Stimulated activated CD4-positive, alpha-beta T cell treated with anti-CD3 and anti-CD28 coated beads, TNF-alpha, amount 100 ng/mL, for 1 hour (primary cell): Measurements from ENCODE around the gene PSAT1.

Experiments used
- DNase-seq, 3 donors: peaks; one replicate each; pipeline ENCODE4 v3.0.0-alpha.2; 2020; ENCODE audit warnings: low read depth in 3 of 3, low spot score in 1 of 3

PSAT1 gene

DNA sequence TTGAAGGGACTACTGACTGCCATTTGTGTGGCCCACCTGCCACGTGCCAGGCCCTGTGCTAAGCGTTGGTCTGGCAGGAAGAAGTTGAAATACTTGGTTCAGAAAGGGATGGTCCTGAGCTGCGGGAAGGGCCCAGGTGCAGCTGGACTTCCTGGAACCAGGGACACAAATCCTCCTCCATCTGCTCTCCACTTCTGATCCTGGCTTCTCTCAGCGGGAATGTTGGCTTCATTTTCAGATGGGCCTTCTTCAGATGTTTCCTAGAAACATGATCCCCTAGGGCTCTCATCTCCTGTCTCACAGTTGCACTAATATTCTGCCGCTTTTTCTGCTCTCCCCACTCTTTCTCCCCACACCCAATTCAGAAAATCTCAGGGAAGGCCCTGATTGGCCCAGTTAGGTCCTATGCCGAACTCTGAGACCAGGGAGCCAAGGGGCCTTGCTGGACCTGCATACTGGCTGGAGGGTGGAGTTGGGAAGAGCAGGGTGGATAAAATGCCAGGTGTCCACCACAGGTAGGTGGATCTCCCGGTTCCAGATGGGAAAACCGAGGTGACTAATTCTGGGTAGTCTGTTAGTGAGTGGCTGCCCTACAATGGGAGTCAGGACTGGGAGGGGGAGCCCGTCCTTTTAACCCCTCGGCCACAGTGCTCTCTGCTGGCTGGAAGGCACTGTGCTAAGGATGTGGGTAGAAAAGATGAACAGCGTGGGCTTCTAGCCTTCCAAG is 19.4 kb downstream of the PSAT1 start:
- DNase-seq = no peak

DNA sequence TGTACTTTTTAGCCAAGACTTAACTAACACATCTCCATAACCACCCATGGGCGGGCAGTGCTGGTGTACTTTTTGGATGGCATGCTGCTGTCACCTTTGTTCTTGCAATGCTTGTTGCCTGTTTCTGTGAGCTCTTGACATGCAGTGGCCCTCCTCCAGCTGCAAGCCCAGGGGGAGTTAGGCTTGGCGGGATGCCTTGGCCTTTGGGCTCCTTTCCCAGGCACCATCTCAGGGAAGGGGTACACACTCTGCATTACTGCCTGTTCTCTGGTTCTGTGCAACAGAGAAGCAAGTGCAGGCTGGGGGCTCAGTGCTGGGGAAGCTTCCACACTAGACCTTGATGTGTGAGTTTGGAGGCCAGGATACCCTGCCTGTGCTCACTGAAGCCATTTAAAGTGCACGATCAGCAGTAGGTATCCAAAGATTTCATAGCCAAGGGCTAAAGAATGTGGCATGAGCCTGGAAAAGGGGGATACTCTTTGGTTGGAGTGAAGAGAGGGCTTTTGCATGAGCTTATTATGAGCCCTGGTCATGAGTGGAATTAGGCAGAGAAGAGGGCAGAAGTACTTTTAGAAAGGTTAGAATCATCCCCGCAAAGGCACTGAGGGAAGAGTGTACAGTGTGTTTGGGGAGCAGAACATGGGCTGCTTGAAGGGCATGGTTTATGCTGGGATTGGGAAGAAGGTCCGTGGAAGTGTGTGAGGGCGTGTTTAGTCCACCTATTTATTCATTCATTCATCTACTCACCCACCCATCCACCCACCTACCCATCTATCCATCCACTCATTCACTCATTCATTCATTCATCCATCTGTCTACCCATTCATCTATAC is 22.5 kb downstream of the PSAT1 start:
- no peak for DNase-seq

DNA sequence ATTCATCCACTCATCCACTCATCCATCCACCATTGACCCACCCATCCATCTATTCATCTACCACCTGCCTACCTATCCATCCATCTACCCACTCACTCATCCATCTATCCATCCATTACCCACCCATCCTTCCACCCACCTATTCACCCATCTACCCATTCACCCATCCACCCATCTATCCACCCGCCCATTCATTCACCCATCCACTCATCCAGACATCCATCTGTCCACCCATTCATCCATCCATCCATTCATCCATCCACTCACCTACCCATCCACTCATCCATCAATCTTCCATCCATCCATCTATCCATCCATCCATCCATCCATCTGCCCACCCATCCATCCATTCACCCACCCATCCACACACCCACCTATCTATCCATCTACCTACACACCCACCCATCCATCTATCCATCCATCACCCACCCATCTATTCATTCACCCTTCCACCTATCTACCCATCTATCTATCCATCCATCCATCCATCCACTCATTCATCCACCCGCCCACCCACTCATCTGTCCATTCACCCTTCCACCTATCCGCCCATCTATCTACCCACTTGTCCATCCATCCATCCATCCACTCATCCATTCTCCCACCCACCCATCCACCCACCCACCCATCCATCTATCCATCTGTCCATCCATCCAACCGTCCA is 23.2 kb downstream of the PSAT1 start:
- DNase-seq = no peak

DNA sequence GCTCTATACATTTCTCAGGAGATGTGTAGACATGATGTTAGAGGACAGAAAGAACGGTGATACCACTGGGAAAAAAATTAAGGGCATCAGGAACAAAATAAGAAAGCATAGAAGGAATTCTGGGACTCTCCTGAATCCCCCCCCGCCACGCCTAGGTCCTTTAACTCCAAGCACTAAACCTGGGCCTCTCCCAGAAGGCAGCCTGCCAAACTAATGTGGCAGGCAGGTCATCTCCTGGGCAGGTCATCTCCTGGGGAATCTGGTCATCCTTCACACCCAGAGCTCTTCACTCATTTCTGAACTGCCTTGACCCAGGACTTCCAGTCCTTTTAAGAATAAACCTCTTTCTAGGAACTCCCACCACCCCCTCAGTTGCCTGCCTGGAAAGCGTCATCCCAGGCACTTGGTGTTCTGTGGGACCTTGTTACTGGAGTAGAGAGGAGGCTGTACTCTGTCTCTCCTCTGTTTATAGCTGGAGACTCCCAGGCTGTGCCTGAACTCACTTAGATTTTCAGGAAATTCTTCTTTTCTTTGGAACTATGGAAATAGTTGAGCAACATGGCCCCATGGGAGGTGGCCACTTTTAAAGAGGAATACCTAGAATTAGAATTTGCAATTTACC is 24.1 kb downstream of the PSAT1 start:
- DNase-seq = no peak

DNA sequence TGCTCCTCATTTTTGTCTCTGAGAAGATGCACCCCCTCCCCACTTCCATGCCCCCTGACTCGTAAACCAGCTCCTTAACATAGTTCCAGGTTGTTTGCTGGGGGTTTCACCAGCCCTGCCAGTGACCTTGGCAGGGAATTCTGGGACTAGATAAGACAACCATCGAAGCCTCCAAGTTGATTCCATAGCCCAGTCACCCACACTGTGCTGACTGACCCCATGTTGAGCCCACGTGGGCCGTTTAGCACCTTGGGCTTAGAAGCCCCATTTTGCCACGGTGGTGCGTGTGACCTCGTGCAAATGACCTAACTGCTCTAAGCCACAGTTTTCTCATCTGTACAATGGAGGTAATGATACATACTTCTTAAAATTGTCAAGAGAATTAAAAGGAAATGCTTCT is 24.6 kb downstream of the PSAT1 start:
- no peak for DNase-seq

DNA sequence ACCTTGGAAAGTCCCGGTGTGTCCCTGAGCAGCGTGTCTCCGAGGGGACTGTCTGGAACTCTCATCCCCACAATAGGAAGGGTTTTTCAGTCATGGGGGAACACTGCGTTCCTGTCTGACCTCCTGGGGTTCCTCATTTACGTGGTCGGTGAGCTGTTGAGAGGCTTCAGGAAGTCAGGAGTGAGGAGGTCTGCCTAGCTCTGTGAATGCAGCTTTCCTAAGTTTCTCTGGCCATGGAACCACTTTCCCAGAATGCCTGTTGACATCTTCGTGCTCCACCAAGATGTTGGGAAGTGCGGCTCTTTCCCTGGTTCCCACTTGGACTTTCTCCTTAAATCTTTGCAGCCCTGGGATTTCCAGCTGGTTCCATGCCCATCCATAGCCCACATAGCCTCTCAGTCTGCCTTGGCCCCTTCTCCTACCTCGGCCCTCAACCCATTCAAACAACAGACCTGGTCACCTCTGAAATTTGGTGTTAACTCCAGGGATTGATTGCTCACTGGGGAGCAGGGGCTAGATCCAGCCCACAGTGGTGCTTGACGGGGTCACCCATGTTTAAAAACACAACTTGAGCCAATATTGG is 27.2 kb downstream of the PSAT1 start:
- no peak for DNase-seq

DNA sequence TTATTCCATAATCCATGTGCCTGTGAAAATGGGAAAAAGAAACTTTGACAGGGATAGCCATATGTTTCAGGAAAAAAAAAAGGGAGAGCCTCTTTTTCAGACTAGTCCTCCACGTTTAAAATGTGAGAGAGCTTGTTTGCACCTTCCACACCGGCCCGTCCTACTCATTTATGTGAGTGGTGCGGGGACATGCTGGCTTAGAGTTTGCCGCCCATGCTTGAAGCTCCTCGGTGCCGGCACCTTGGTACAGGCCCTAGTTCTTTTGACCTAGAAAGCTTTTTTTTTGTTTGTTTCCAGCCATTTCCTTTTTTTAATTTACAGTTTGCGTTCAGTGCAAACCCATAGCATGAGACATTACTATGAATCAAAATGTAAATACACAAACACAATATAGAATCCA is 27.8 kb downstream of the PSAT1 start:
- DNase-seq = no peak

DNA sequence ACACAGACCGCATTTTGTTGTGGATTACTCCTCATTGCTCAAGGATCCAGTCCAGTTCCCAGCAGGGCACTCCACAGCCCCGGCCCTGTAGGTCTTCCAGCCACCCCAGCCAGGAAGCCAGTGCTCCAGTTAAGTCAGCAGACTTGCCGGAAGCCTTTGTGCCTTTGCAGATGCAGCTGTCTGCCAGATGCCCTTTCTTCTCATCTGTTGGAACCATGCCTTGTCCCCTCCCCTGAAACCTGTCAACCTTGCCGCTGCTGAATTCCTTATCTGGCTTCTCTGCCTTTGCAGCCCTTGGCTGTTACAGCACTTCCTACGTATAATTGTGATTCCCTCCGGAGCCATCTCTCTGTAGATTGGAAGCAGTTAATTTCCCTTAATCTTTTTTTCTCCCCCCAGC is 28.4 kb downstream of the PSAT1 start:
- no peak for DNase-seq

DNA sequence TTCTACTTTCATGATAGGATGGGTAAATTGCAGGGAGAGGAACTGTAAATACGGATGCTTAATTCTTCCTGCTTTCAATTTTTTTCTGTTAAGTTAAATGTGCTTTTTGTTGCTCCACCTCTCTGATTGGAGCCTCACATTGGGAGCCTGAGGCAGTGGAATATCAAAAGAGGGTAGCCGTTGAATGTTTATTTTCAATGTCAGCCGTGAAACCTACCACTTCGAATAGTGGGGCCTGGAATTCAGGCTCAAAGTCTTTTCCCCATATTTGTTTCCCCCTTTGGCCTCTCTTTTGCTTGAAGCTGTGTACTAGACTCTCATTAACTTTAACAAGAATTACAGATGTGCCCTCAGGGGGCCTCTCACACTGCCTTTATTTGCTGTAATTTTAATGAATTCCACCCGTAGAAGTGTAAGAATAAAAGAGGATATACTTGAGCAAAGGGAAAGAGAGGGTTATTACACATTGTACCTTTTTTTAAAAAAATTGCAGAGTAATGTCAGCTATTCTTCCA is 29.0 kb downstream of the PSAT1 start:
- no peak for DNase-seq

DNA sequence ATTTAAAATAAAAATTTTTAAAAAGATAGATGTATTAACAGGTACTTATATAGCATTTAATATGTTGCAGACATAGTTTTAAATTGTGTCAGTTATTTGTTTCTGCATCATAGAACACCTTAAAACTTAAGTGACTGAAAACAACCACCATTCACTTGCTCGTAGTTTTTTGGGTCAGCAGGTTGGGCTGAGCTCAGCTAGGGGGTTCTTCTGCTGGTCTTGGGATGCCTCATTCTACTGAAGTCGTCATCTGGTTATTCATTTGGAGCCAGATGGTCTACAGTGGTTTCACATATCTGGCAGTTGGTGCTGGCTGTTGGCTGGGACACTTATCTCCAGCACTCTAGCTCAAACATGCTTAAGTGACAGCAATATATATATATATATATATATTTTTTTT is 29.6 kb downstream of the PSAT1 start:
- DNase-seq = no peak

DNA sequence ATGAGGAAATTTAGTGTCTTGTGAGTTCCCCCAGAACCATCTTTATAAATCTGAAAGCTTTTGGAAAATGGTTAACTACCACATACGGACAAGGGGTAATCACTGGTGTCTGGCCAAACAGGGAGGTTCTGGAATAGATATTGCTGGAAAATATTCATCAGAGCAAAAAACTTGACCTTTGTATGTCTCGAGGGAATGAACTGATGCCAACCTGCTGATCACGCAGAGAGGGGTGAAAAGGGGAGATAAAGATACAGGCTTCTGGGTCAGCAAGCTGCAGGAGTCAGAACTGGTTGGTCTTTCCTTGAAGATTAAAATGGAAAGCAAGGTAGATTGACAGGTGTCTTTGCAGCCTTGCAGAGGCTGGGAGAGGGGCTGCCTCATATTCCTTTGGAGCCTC is 35.5 kb downstream of the PSAT1 start:
- no peak for DNase-seq

DNA sequence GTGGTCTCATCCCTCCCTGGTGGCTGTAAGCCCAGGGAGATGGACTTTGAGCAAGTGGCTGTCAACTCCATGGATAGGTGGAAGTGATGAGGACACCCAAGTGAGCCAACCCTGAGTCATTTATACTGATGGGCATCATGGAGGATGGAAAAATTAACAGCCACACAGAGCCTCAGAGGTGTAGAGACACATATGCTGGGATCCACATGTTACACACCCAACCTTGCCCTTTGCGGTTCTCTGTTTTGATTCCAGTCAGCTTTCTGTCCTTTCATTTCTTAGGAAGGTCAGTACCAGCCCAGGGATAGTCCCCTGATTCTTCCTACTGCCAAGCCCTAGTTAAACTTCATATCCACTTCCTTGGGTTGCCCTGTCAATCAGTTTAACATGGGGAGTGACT is 51.9 kb downstream of the PSAT1 start:
- DNase-seq = no peak

DNA sequence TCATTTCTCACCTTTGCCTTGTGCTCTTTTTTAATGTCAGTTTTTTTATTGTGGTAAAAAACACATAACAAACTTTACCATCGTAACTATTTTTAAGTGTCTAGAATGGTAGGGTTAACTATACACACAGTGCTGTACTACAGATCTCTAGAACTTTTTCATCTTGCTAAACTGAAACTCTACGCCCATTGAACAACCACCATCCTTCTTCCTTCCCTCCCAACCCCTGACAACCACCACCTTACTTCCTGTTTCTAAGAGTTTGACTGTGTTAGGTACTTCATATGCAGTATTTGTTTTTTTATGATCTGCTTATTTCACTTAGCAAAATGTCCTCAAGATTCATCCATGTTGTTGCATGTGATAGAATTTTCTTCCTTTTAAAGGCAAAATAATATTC is 54.9 kb downstream of the PSAT1 start:
- no peak for DNase-seq

DNA sequence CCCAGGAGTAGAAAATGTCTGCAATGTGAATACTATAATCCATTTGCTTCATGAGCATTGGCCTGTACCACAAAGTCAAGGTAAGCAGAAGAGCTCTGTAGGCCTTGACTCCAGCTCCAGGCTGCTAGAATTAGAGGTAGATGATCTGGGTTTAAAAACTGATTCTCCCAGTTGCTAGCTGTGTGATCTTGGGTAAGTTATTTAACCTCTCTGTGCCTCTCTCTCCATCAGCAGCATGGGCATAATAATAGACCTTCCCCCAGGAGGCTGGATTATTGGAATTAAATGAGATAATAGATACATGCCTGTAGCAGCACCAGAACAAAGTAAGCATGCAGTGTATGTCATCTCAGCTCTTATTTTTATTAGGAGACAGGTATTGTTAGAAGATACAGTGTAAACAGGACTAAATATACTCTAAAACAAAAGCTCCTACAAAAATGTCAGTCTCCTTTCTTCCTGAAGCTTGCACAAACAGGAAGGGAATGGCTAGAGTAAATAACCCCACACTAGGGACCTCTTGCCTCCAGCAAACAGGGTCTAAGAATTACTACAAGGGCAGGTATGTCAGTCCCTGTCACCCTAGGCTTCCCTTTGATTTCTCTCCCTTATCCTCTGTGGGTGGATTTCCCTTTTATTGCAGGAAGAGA is 57.5 kb downstream of the PSAT1 start:
- no peak for DNase-seq

DNA sequence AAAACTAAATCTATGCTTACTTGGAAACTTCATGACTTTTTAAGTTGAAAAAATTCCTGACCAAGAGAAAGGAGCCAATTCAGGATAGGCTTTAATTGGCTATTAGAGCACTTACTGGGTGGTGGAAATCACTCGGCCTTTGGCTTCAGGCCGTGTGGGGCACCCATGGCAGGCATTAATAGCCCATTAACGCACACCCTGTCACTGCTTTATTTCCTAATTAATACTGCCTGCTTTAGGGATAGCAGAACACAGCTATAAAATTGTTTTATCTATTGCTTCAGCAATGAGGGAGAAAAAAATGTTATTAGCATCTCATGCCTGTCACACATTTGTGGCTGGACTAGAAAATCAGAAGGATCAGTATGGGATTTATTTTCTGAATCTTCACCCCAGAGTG is 58.1 kb downstream of the PSAT1 start:
- DNase-seq = no peak

DNA sequence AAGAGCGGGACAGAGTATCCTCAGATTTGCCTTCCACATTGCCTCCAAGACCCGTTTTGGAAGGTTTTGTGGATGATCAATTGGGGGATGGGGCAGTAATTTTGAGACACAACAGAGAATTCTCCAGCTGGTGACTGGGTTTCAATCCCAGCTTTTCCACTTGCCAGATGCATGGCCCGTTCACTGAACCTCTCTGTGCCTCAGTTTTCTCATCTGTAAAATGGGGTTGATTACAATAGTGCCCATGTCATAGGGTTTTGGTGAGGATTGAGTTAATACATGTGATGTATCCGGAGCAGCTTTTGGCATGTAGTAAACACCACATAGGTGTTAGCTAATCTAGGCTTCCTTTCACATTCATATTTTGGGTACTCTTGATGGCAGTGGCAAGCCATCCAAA is 59.7 kb downstream of the PSAT1 start:
- DNase-seq = no peak

DNA sequence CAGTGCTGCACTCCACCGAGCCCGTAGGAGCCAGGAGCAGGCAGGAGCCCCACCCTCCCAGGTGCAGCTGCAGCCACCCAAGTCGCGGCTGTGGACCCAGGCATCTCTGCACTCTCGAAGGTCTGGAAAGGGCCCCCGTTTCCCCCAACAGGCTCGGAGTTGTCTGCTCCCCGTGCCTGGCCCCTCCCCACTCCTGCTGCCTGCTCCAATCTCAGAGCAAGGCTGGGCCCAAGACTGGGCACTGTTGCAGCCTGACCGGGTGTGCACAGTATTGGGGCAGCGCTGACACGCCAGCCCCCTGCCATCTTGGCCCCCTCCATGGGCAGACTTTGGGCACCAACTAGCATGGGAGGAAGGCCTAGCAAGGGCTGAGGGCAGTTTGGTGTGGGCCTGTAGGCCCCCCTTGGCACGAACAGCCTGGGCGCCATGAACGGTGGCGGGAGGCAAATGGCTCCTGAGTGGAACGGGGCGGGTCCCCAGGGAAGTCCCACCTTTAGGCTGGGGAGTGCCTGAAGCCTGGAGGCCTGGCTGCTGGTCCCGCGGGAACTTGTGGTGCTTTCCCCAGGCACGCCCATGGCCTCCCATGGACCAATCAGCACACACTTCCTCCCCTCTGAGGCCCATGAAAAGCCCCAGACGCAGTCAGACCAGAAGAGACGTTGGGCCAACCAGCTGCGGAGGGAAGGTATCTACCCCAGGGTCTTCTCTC is 60.4 kb downstream of the PSAT1 start:
- no peak for DNase-seq

DNA sequence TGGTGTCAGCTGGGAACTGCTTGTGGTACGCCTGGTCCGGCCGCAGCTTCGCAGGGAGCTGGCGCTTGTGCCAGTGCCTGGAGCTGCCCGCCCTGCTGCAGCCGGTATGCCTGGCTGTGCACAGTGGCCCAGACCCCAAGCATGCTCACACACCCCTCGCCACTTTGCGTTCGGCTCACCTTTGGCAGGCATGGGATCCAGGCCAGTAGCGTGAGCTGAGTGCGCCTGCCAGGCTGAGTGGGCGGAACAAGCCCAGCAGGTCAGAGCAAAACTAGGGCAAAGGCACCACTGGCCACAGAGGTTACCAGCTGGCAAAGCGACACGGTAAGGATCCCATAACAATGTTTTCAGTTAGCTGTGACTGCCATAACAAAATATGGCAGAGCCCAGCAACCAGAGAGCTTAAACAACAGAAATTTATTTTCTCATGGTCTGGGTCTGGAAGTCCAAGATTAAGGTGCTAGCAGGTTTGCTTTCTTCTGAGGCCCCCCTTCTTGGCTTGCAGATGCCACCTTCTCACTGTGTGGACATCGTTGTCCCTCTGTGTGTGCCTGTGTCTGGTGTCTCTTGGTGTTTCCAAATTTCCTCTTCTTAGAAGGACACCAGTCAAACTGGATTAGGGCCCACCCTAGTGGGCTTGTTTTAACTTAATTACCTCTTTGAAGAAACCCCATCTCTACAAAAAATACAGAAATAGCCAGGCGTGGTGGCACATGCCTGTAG is 61.6 kb downstream of the PSAT1 start:
- no peak for DNase-seq

DNA sequence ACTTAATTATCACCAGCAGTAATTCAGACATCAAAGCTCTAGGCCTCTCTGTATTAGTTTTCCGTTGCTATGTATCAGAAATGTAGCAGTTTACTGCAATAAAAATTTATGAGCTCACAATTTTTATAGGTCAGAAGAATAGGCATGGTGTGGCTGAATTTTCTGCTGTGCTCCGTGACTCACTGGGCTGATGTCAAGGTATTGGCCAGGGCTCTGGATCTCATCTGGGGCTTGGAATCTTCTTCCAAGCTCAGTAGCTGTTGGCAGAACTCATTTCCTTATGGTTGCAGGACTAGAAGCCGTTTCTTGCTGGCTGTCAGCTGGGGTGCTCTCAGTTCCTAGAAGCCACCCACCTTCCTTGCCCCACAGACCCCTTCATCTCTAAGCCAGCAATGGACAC is 66.3 kb downstream of the PSAT1 start:
- no peak for DNase-seq
